Fibroblast of villous mesenchyme (primary cell): ENCODE data around the gene BAAT. TPM values are rescaled to one million over a fixed set of nuclear protein-coding genes. Genes with fewer than 3 reads are reported as not detected.

Source experiments
- DNase-seq: peaks from one replicate; pipeline ENCODE4 v3.0.0-alpha.2; 2010; ENCODE audit warnings: low read depth
- H3K4me3 ChIP-seq: 2 replicates; pipeline ENCODE4 v1.5.1; 2011; ENCODE audit warnings: low read depth, mild to moderate bottlenecking, low read length
- CTCF ChIP-seq: IDR thresholded peaks from 2 replicates; pipeline ENCODE4 v1.5.1; 2012; ENCODE audit warnings: low read depth, mild to moderate bottlenecking, low read length; ENCODE audit not compliant: insufficient read depth
- total RNA-seq: library from RNA; depleted of rRNA; stranded (reverse); fragments of >200 nt; gene quantifications from 2 replicates; pipeline ENCODE4 v1.2.3, GENCODE V29; 2012

Gene BAAT
- total RNA-seq, 1 donor: under 0.01 TPM

- DNase-seq: no peak
- H3K4me3 ChIP-seq: no peak overlapping the region
- TF ChIP-seq CTCF: no peak
These were observed 42.6 kb upstream of the BAAT start for GRCh38 chr9:101427358-101427757.

GRCh38 chr9:101421653-101422065 is 36.9 kb upstream of the BAAT start:
- no peak for DNase-seq
- H3K4me3 ChIP-seq: no peak overlapping the region
- TF ChIP-seq CTCF: no peak

GRCh38 chr9:101419863-101420262 is 35.1 kb upstream of the BAAT start:
- TF ChIP-seq CTCF: no peak
- no peak overlapping the region for H3K4me3 ChIP-seq
- no peak for DNase-seq

GRCh38 chr9:101418518-101419430 is 34.0 kb upstream of the BAAT start:
- no peak for TF ChIP-seq CTCF
- no peak for DNase-seq
- H3K4me3 ChIP-seq: no peak overlapping the region

- H3K4me3 ChIP-seq: no peak overlapping the region
- no peak for DNase-seq
- TF ChIP-seq CTCF: no peak
These were observed 33.2 kb upstream of the BAAT start for GRCh38 chr9:101417977-101418376.

GRCh38 chr9:101417389-101417788 is 32.6 kb upstream of the BAAT start:
- no peak for DNase-seq
- no peak for TF ChIP-seq CTCF
- H3K4me3 ChIP-seq: no peak overlapping the region
